Left lung (tissue), 10 donors: Measurements from ENCODE around the gene TMPO. TPM values are rescaled to one million over a fixed set of nuclear protein-coding genes. Genes with fewer than 3 reads are reported as not detected.
"Not testable (repeated sequence)": the region's sequence is repeated elsewhere in the genome, so short reads cannot be mapped to it uniquely, and the experiment has no call there.

Experiments
- ATAC-seq: fragments of 200-7000 bp; cut with Tn5 transposase; one replicate; pipeline ENCODE4 v1.9.1; 2020; ENCODE audit warnings: moderate library complexity
- DNase-seq, 4 donors: peaks; one replicate each; pipeline ENCODE4 v3.0.0-alpha.2; 2013 to 2020
- H3K27ac ChIP-seq, 2 donors: fragments of 200-600 bp; sonication (generic) in 1 of 2; one replicate each; pipeline versions ENCODE4 v1.5.0 to v1.8.0; 2020 to 2021
- H3K27me3 ChIP-seq, 2 donors: fragments of 200-600 bp; sonication (generic) in 1 of 2; one replicate each; pipeline versions ENCODE4 v1.5.0 to v1.8.0; 2020 to 2021
- H3K36me3 ChIP-seq, 2 donors: fragments of 200-600 bp; sonication (generic) in 1 of 2; one replicate each; pipeline versions ENCODE4 v1.5.0 to v1.8.0; 2020 to 2021
- H3K4me1 ChIP-seq, 2 donors: fragments of 200-600 bp; one replicate each; pipeline ENCODE4 v1.8.0; 2021
- H3K4me3 ChIP-seq, 2 donors: fragments of 200-600 bp; sonication (generic) in 1 of 2; one replicate each; pipeline versions ENCODE4 v1.5.0 to v1.8.0; 2020 to 2021; ENCODE audit warnings: mild to moderate bottlenecking in 1 of 2
- H3K9me3 ChIP-seq, 2 donors: fragments of 200-600 bp; sonication (generic) in 1 of 2; one replicate each; pipeline versions ENCODE4 v1.5.0 to v1.8.0; 2020 to 2021
- intact Hi-C, 2 donors: fragments of 100-400 bp; cut with DNase I; formaldehyde crosslinking; loops; one replicate each; pipeline versions ENCODE4 v1.11.2 to v1.14.2; 2022
- polyA plus RNA-seq, 6 donors: library from polyadenylated mRNA; unstranded; fragments of 120-200 nt; gene quantifications; one replicate each; pipeline ENCODE4 v1.2.1, GENCODE V29; 2013; ENCODE audit not compliant: insufficient read length in 6 of 6
- total RNA-seq, 2 donors: library from RNA; stranded (reverse); fragmentation: NEBNext Ultra II Directional; extraction: Animal tissue kit (Norgen Biotek cat#: 25700); gene quantifications; one replicate each; pipeline ENCODE4 v1.2.1, GENCODE V29; 2021
- TF ChIP-seq, protein P1 (sequence below), 2 donors: fragments of 200-600 bp; sonication (generic) in 1 of 2; IDR thresholded peaks; one replicate each; pipeline versions ENCODE4 v1.5.0 to v1.8.0; 2021; ENCODE audit warnings: antibody characterized with exemption in 2 of 2
- donor health status: DM: no; HTN: yes; CAD: no.
- donor health status: DM: no; HTN: no; CAD: no.

TMPO gene
- total and polyA plus RNA-seq, 8 donors, result 53.4 to 262 (median 198) TPM

DNA sequence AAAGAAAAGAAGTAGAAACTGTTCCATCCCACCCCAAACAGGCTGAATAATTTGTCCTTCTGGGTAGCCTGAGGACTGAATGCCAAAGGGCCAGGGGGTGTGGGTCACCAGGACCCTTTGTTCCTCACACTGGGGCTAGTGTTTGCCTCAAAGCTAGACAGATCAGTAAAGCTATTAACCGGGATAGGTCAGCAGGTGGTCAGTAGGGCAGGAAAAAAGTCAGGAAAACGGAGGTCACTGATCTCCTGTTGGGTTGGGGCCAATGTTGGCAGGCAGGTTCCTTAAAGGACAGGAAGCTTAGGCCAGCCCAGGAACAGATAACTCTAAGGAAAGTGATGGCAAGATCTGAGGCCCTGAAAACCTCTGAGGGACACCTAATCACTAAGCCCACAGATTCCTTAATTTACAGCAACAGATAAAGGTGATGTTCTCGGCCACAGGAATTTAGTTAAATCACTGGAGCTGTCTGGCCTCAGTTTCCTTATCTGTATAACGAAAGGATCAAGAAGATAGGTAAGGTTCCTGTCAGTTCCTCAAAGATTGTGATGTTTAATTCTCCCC lies 22.7 kb upstream of the TMPO start:
- Histone ChIP-seq H3K4me3 (no peak overlapping the region), H3K4me1 (peaks cover 0 to 17% of the 10 kb centered on the region in 2 donors), H3K27ac (no peak overlapping the region), H3K27me3 (no peaks in the 10 kb centered on the region), H3K9me3 (no peaks in the 10 kb centered on the region), H3K36me3 (no peaks in the 10 kb centered on the region)
- DNase-seq, result no peak
- no peak for ATAC-seq
- TF ChIP-seq, protein P1, sequence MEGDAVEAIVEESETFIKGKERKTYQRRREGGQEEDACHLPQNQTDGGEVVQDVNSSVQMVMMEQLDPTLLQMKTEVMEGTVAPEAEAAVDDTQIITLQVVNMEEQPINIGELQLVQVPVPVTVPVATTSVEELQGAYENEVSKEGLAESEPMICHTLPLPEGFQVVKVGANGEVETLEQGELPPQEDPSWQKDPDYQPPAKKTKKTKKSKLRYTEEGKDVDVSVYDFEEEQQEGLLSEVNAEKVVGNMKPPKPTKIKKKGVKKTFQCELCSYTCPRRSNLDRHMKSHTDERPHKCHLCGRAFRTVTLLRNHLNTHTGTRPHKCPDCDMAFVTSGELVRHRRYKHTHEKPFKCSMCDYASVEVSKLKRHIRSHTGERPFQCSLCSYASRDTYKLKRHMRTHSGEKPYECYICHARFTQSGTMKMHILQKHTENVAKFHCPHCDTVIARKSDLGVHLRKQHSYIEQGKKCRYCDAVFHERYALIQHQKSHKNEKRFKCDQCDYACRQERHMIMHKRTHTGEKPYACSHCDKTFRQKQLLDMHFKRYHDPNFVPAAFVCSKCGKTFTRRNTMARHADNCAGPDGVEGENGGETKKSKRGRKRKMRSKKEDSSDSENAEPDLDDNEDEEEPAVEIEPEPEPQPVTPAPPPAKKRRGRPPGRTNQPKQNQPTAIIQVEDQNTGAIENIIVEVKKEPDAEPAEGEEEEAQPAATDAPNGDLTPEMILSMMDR (IDR thresholded peaks at IDR 0.05), result no peak
- intact Hi-C loops, result no loop called here

DNA sequence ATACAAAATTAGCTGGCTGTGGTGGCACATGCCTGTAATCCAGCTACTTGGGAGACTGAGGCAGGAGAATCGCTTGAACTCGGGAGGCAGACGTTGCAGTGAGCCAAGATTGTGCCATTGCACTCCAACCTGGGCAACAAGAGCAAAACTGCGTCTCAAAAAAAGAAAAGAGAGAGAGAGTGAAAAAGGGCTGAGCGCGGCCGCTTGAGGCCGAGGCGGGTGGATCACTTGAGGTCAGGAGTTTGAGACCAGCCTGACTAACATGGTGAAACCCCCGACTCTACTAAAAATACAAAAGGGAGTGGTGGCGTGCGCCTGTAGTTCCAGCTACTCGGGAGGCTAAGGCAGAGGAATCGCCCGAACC lies 14.1 kb upstream of the TMPO start:
- ATAC-seq, DNase-seq, H3K27ac ChIP-seq, H3K27me3 ChIP-seq, intact Hi-C loops, H3K36me3 ChIP-seq, H3K9me3 ChIP-seq, H3K4me3 ChIP-seq: not testable (repeated sequence)
- H3K4me1 ChIP-seq, result peaks cover 4 to 12% of the 10 kb centered on the region in 2 donors

DNA sequence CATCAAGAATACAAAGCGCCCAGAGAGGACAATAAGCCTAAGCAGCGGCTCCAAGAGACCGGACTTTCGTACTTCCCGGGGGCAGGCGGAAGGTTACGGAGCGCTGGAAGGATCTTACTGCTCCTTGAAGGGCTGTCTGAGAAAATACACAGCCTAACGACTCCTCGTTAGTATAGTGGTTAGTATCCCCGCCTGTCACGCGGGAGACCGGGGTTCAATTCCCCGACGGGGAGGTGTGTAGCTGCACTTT lies 12.1 kb upstream of the TMPO start:
- H3K4me1 ChIP-seq, result peaks cover 4 to 8% of the 10 kb centered on the region in 2 donors
- TF ChIP-seq, protein P1 (IDR thresholded peaks at IDR 0.05), result no peak
- H3K4me3 ChIP-seq, result peak overlapping the region; percentile 50 to 69
- no peaks in the 10 kb centered on the region for H3K36me3 ChIP-seq
- H3K27ac ChIP-seq, result peak overlapping the region; percentile 96 to 97
- no peaks in the 10 kb centered on the region for H3K27me3 ChIP-seq
- no peaks in the 10 kb centered on the region for H3K9me3 ChIP-seq
- DNase-seq (peak; percentile 89 to 97 (median 92)), ATAC-seq (peak; percentile 90)
- intact Hi-C loops, result no loop called here

DNA sequence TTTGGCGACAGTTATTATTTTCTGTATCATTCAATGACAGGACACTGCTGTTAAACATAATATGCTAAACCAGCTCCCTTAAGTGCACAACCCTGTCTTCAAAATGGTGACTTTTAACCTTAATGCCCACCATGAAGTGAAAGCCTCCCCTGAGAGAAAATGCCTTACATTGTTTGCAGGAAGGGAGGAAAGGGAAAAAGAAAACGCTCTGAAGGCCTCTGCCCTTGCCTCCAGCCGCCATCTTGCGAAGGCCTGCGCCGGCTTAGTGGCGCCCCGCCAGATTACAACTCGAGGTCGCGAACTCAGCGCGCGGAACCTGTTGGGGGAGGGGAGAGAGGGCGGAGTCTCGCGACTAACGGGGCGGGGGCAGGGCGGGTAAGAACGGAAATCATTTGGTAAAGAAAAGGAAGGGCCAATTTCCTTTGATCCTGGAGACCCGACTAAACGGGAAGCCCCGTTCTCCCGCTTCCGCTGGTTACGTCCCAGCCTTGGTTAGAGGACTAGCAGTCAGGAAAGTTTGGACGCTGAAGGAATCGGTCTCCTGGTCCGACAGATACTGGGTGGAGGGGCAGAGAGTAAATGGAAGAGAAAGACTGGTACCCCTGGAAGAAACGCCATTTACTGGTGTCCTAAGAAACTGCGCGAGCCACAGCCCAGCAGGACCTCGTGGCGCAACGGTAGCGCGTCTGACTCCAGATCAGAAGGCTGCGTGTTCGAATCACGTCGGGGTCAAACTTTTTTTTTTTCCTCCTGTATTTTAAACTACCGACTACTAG lies 11.6 kb upstream of the TMPO start:
- no peaks in the 10 kb centered on the region for H3K9me3 ChIP-seq
- peaks cover 4 to 8% of the 10 kb centered on the region in 2 donors for H3K4me1 ChIP-seq
- TF ChIP-seq, protein P1 (IDR thresholded peaks at IDR 0.05), result peak in 1 of 2 donors; percentile 14
- peak; percentile 96 to 97 (median 96) for DNase-seq
- peak overlapping the region; percentile 50 to 69 for H3K4me3 ChIP-seq
- intact Hi-C loops, result no loop called here
- no peaks in the 10 kb centered on the region for H3K27me3 ChIP-seq
- ATAC-seq, result peak; percentile 94
- H3K27ac ChIP-seq, result peak overlapping the region; percentile 96 to 97
- H3K36me3 ChIP-seq, result no peaks in the 10 kb centered on the region

DNA sequence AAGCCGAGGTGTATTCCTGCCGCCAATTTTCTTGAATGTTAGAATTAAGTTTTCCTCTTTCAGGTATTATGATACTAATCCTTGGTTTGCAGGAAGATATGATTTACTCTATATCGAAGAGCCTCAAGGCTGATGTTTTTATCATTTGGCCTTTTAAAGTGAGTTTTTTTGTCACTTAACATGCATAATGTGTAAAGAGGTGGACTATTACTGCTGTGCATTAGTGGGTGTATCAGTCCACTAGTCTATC lies 11.1 kb upstream of the TMPO start:
- intact Hi-C loops, result no loop called here
- H3K9me3 ChIP-seq, result no peaks in the 10 kb centered on the region
- H3K4me1 ChIP-seq, result peaks cover 4 to 8% of the 10 kb centered on the region in 2 donors
- TF ChIP-seq, protein P1 (IDR thresholded peaks at IDR 0.05), result no peak
- no peaks in the 10 kb centered on the region for H3K27me3 ChIP-seq
- peak overlapping the region; percentile 50 to 69 for H3K4me3 ChIP-seq
- H3K36me3 ChIP-seq, result no peaks in the 10 kb centered on the region
- peak overlapping the region; percentile 96 to 97 for H3K27ac ChIP-seq
- DNase-seq, result no peak
- ATAC-seq, result no peak

DNA sequence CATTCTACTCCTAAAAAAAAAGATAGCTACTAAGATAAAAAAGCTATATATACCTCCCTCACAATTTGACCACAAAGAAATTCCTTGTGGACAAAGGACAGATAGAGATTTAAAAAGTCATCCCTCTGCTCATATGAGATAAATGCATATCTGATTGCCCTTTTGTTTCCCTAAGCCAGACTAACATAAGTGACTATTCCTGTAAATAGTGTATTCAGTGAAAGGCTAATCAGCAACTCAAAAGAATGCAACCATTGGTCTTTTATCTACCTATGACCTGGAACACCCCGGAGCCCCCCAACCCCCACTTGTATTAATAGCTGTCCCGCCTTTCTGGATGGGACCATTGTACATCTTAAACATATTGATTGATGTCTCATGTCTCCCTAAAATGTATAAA lies 6.3 kb upstream of the TMPO start:
- no peak for ATAC-seq
- H3K4me3 ChIP-seq, result no peak overlapping the region
- intact Hi-C loops, result no loop called here
- TF ChIP-seq, protein P1 (IDR thresholded peaks at IDR 0.05), result no peak
- H3K27ac ChIP-seq, result no peak overlapping the region
- DNase-seq, result no peak
- peaks cover 4 to 18% of the 10 kb centered on the region in 2 donors for H3K4me1 ChIP-seq
- no peaks in the 10 kb centered on the region for H3K9me3 ChIP-seq
- no peaks in the 10 kb centered on the region for H3K27me3 ChIP-seq
- H3K36me3 ChIP-seq, result no peaks in the 10 kb centered on the region

DNA sequence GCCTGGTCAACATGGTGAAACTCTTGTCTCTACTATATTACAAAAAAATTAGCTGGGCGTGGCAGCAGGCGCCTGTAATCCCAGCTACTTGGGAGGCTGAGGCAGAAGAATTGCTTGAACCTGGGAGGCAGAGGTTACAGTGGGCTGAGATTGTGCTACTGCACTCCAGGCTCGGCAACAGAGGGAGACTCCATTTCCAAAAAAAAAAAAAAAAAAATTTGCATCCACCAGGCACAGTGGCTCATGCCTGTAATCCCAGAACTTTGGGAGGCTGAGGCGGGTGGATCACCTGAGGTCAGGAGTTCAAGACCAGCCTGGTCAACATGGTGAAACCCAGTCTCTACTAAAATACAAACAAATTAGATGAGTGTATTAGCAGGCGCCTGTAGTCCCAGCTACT lies 3.6 kb upstream of the TMPO start:
- H3K27ac ChIP-seq, DNase-seq, H3K27me3 ChIP-seq, ATAC-seq, H3K9me3 ChIP-seq, intact Hi-C loops, H3K4me3 ChIP-seq, H3K36me3 ChIP-seq: not testable (repeated sequence)
- peaks cover 2 to 22% of the 10 kb centered on the region in 2 donors for H3K4me1 ChIP-seq
